Endothelial cell of umbilical vein (primary cell): ENCODE data around the gene KRT222. TPM values are rescaled to one million over a fixed set of nuclear protein-coding genes. Genes with fewer than 3 reads are reported as not detected.

ENCODE experiments used
- BruUV-seq: library from RNA; stranded (reverse); fragments of 400-500 nt; replicated peaks from 2 replicates; lab custom pipeline; 2021; lab: Mats Ljungman, UMichigan
- CTCF ChIA-PET: fragments of 300-600, 350-600 bp; sonication (Branson Sonifier 250); formaldehyde crosslinking; loops from one replicate; lab custom pipeline; 2021; ENCODE audit warnings: antibody characterized with exemption, inconsistent platforms; lab: Charles Lee
- POLR2A ChIA-PET: fragments of 300-600, 350-600 bp; sonication (Branson Sonifier 250); formaldehyde crosslinking; loops from one replicate; lab custom pipeline; 2021; ENCODE audit warnings: antibody characterized with exemption, inconsistent platforms; lab: Charles Lee
- DNase-seq: peaks from one replicate; pipeline ENCODE4 v3.0.0-alpha.2; 2011; ENCODE audit warnings: low read depth, low spot score
- FAIRE-seq: peaks from 2 replicates; lab custom pipeline; 2011; peaks lifted over from hg19 to GRCh38; lab: Jason Lieb, UNC
- H2AFZ ChIP-seq: 2 replicates; pipeline ENCODE4 v1.6.0; 2012; ENCODE audit warnings: low read depth, low read length, control low read depth, inconsistent platforms
- H3K27ac ChIP-seq: 2 replicates; pipeline ENCODE4 v1.5.1; 2011; ENCODE audit warnings: low read depth, mild to moderate bottlenecking, control low read depth, low read length, moderate library complexity; ENCODE audit not compliant: insufficient read depth
- H3K27me3 ChIP-seq, 2 experiments: 2 replicates each; pipeline versions ENCODE4 v1.6.0 to v1.6.1; 2011; ENCODE audit warnings: low read length in 2 of 2, mixed read lengths in 1 of 2; ENCODE audit not compliant: control insufficient read depth in 2 of 2, insufficient read depth in 2 of 2
- H3K36me3 ChIP-seq, 2 experiments: 2 replicates in 1 of 2; 3 replicates in 1 of 2; pipeline ENCODE4 v1.5.1; 2011; ENCODE audit warnings: low read length in 2 of 2, mild to moderate bottlenecking in 1 of 2, moderate library complexity in 1 of 2; ENCODE audit not compliant: control insufficient read depth in 2 of 2, insufficient read depth in 2 of 2; ENCODE audit errors: extremely low read depth in 1 of 2
- H3K4me1 ChIP-seq: 3 replicates; pipeline ENCODE4 v1.5.1; 2011; ENCODE audit warnings: mild to moderate bottlenecking, low read length; ENCODE audit not compliant: control insufficient read depth, insufficient read depth; ENCODE audit errors: extremely low read depth
- H3K4me2 ChIP-seq: 2 replicates; pipeline ENCODE4 v1.6.1; 2011; ENCODE audit warnings: low read length, control low read depth, mixed read lengths; ENCODE audit not compliant: insufficient read depth
- H3K4me3 ChIP-seq, 3 experiments: fragments of 200-600 bp in 1 of 3; sonication (generic), shearing (Covaris generic) in 1 of 3; replicated peaks in 1 of 3; 2 replicates each; pipeline ENCODE4 v1.5.1; 2011 to 2016; ENCODE audit warnings: control low read depth in 3 of 3, low read length in 3 of 3, mild to moderate bottlenecking in 2 of 3, inconsistent platforms in 1 of 3, low read depth in 1 of 3, moderate library complexity in 1 of 3; ENCODE audit not compliant: insufficient read depth in 1 of 3
- H3K79me2 ChIP-seq: 2 replicates; pipeline ENCODE4 v1.6.0; 2012; ENCODE audit warnings: low read length, inconsistent platforms; ENCODE audit not compliant: control insufficient read depth, insufficient read depth
- H3K9ac ChIP-seq: replicated peaks from 2 replicates; pipeline ENCODE3; 2011; ENCODE audit warnings: low read length, control low read depth; ENCODE audit not compliant: insufficient read depth; ENCODE audit errors: extremely low read depth
- H3K9me1 ChIP-seq: replicated peaks from 3 replicates; pipeline ENCODE4 v1.6.0; 2011; ENCODE audit warnings: mild to moderate bottlenecking, low read length; ENCODE audit not compliant: control insufficient read depth, insufficient read depth; ENCODE audit errors: extremely low read depth
- H3K9me3 ChIP-seq: replicated peaks from 2 replicates; pipeline ENCODE4 v1.5.1; 2012; ENCODE audit warnings: low read length, inconsistent platforms; ENCODE audit not compliant: control insufficient read depth, insufficient read depth
- H4K20me1 ChIP-seq: replicated peaks from 2 replicates; pipeline ENCODE3; 2011; ENCODE audit warnings: mild to moderate bottlenecking, low read length; ENCODE audit not compliant: control insufficient read depth, insufficient read depth; ENCODE audit errors: extremely low read depth
- CTCF ChIP-seq, 2 donors: IDR thresholded peaks; 1 replicate in 1 of 2; 2 replicates in 1 of 2; pipeline ENCODE4 v1.5.1; 2011; ENCODE audit warnings: low read length in 2 of 2, mild to moderate bottlenecking in 2 of 2, moderate library complexity in 2 of 2, control low read depth in 1 of 2, inconsistent platforms in 1 of 2, low read depth in 1 of 2; ENCODE audit not compliant: insufficient read depth in 1 of 2; ENCODE audit errors: extremely low read depth in 1 of 2
- EZH2 ChIP-seq: IDR thresholded peaks from 2 replicates; pipeline ENCODE4 v1.6.1; 2012; ENCODE audit warnings: borderline replicate concordance, low read depth, mild to moderate bottlenecking, moderate library complexity, low read length, inconsistent platforms; ENCODE audit not compliant: severe bottlenecking
- FOS ChIP-seq: IDR thresholded peaks from 2 replicates; pipeline ENCODE4 v1.6.1; 2011; ENCODE audit warnings: mild to moderate bottlenecking, low read length, moderate library complexity, borderline replicate concordance; ENCODE audit not compliant: insufficient read depth
- GATA2 ChIP-seq: IDR thresholded peaks from 2 replicates; pipeline ENCODE4 v1.7.0; 2011; ENCODE audit warnings: low read depth, mild to moderate bottlenecking, moderate library complexity, mixed read lengths, low read length; ENCODE audit not compliant: insufficient read length, insufficient read depth
- JUN ChIP-seq: IDR thresholded peaks from 2 replicates; pipeline ENCODE4 v1.6.1; 2011; ENCODE audit warnings: borderline replicate concordance, low read depth; ENCODE audit not compliant: insufficient read length, insufficient read depth
- MAX ChIP-seq: IDR thresholded peaks from 2 replicates; pipeline ENCODE4 v1.6.1; 2011; ENCODE audit not compliant: insufficient read depth, insufficient read length
- MYC ChIP-seq: IDR thresholded peaks from one replicate; pipeline ENCODE4 v1.6.1; 2011; ENCODE audit warnings: mild to moderate bottlenecking, low read depth, low read length
- POLR2A ChIP-seq: IDR thresholded peaks from 2 replicates; pipeline ENCODE4 v1.6.1; 2012; ENCODE audit warnings: low read depth, mild to moderate bottlenecking, control low read depth, low read length
- POLR2AphosphoS5 ChIP-seq: IDR thresholded peaks from 2 replicates; pipeline ENCODE4 v1.6.1; 2012; ENCODE audit warnings: low read depth, mild to moderate bottlenecking, control low read depth, low read length, moderate library complexity; ENCODE audit not compliant: insufficient read depth
- dilution Hi-C: fragments of 300-500 bp; cut with MboI; formaldehyde crosslinking; loops from one replicate; pipeline ENCODE4 v1.15.0; 2019; ENCODE audit warnings: low sequenced_read_pairs; ENCODE audit not compliant: extremely low pct_ligation_motif_present
- intact Hi-C: fragments of 100-400 bp; cut with micrococcal nuclease; formaldehyde crosslinking; loops from one replicate; pipeline ENCODE4 v1.10.0; 2022
- polyA plus RNA-seq, 4 experiments: library from polyadenylated mRNA; depleted of rRNA in 3 of 4; stranded (reverse) in 3 of 4; unstranded in 1 of 4; fragments of >200 nt; gene quantifications; 2 replicates each; pipeline versions ENCODE4 v1.2.1 to v1.2.3, GENCODE V29; 2011 to 2012; ENCODE audit warnings: missing spikeins in 1 of 4
- total RNA-seq: library from RNA; stranded (reverse); gene quantifications from 2 replicates; pipeline ENCODE4 v1.2.3, GENCODE V29; 2021

Gene KRT222
- total and polyA plus RNA-seq, 2 donors (not counting 3 experiments of a cell fraction or from before 2014, with no cell fraction given): not detected

- TF ChIP-seq GATA2 (no peak), MYC (no peak), CTCF (IDR thresholded peaks at IDR 0.05; ENCODE audit: extremely low read depth in 1 of 2, insufficient read depth in 1 of 2, low read depth in 1 of 2, low read length in 2 of 2) (no peak), JUN (no peak), FOS (no peak), POLR2AphosphoS5 (no peak), EZH2 (no peak), MAX (no peak), POLR2A (no peak)
These were observed 14.5 kb upstream of the KRT222 start for GRCh38 chr17:40679523-40679907.

More at GRCh38 chr17:40679523-40679907, 14.5 kb upstream of the KRT222 start:
- no peaks in the 10 kb centered on the region for H3K9me1 ChIP-seq
- H3K9ac ChIP-seq: no peak overlapping the region
- H4K20me1 ChIP-seq: no peaks in the 10 kb centered on the region
- no peaks in the 10 kb centered on the region for H3K36me3 ChIP-seq
- no peak overlapping the region for H3K4me2 ChIP-seq
- intact Hi-C loops: no loop called here
- no peaks in the 10 kb centered on the region for H3K9me3 ChIP-seq
- no peak overlapping the region for H3K27ac ChIP-seq
- ChIA-PET CTCF (interaction anchor here (1.1 kb wide), 1 partner anchor 12 kb away, joined by 3 read pairs; no protein-coding TSS in a partner anchor), POLR2A (no interaction called here)
- H2AFZ ChIP-seq: no peak overlapping the region
- dilution Hi-C loops: no loop called here
- DNase-seq: no peak
- H3K4me3 ChIP-seq: no peak overlapping the region
- no peak for FAIRE-seq
- no peaks in the 10 kb centered on the region for H3K79me2 ChIP-seq
- no peaks in the 10 kb centered on the region for H3K4me1 ChIP-seq
- BruUV-seq: no TSS peak
- peaks cover 1 to 10% of the 10 kb centered on the region in 2 experiments for H3K27me3 ChIP-seq
